Natural killer cell (primary cell): ENCODE results near the gene KIAA1614. TPM values are rescaled to one million over a fixed set of nuclear protein-coding genes. Genes with fewer than 3 reads are reported as not detected.
"Not testable (repeated sequence)": the region's sequence is repeated elsewhere in the genome, so short reads cannot be mapped to it uniquely, and the experiment has no call there.

Source experiments
- ATAC-seq, 3 donors: fragments of 150-1000 bp in 2 of 3; fragments of 200-7000 bp in 1 of 3; cut with Tn5 transposase; 1 replicate in 1 of 3; 2 replicates in 2 of 3; pipeline ENCODE4 v1.10.0; 2021; ENCODE audit warnings: mild to moderate bottlenecking in 2 of 3, moderate library complexity in 2 of 3
- DNase-seq, 2 donors: peaks; one replicate each; pipeline versions ENCODE4 v3.0.0 to v3.0.0-alpha.2; 2013 to 2021; ENCODE audit warnings: mixed read lengths in 1 of 2
- H3K27ac ChIP-seq: one replicate; pipeline ENCODE4 v1.5.1; 2013; ENCODE audit warnings: mild to moderate bottlenecking, low read length
- H3K27me3 ChIP-seq: one replicate; pipeline ENCODE4 v1.6.1; 2013; ENCODE audit warnings: low read length; ENCODE audit not compliant: control insufficient read depth, insufficient read depth
- H3K36me3 ChIP-seq: one replicate; pipeline ENCODE4 v1.6.1; 2013; ENCODE audit warnings: low read length; ENCODE audit not compliant: control insufficient read depth, insufficient read depth
- H3K4me1 ChIP-seq: one replicate; pipeline ENCODE4 v1.6.1; 2013; ENCODE audit warnings: low read length; ENCODE audit not compliant: control insufficient read depth, insufficient read depth
- H3K4me3 ChIP-seq: one replicate; pipeline ENCODE4 v1.5.1; 2013; ENCODE audit warnings: low read length
- H3K9me3 ChIP-seq: one replicate; pipeline ENCODE4 v1.6.1; 2013; ENCODE audit warnings: low read length; ENCODE audit not compliant: control insufficient read depth, insufficient read depth
- H3K27ac Mint-ChIP-seq, 2 donors: one replicate each; pipeline ENCODE4 v1.8.0; 2022; ENCODE audit warnings: mild to moderate bottlenecking in 2 of 2, mixed read lengths in 2 of 2, moderate library complexity in 1 of 2
- H3K27me3 Mint-ChIP-seq, 2 donors: one replicate each; pipeline ENCODE4 v1.8.0; 2022; ENCODE audit warnings: low read depth in 2 of 2, mixed read lengths in 2 of 2
- H3K36me3 Mint-ChIP-seq: one replicate; pipeline ENCODE4 v1.8.0; 2022; ENCODE audit warnings: mixed read lengths
- H3K4me1 Mint-ChIP-seq, 2 donors: one replicate each; pipeline ENCODE4 v1.8.0; 2022; ENCODE audit warnings: mixed read lengths in 2 of 2
- H3K4me3 Mint-ChIP-seq: one replicate; pipeline ENCODE4 v1.8.0; 2022; ENCODE audit warnings: mild to moderate bottlenecking, moderate library complexity, mixed read lengths
- H3K9me3 Mint-ChIP-seq, 2 donors: one replicate each; pipeline ENCODE4 v1.8.0; 2022; ENCODE audit warnings: mixed read lengths in 2 of 2
- WGBS: methylation state at CpG from one replicate; pipeline ENCODE4 v1.1.7; 2013; ENCODE audit warnings: missing lambda C conversion rate; ENCODE audit not compliant: insufficient coverage; 5-methylcytosine and 5-hydroxymethylcytosine counted together
- intact Hi-C: fragments of 100-400 bp; cut with micrococcal nuclease; formaldehyde crosslinking; loops from one replicate; pipeline ENCODE4 v1.14.2; 2022
- total RNA-seq, 4 donors: library from RNA; stranded (reverse); fragments of 120-200 nt in 1 of 4; gene quantifications; one replicate each; pipeline versions ENCODE4 v1.2.3 to v1.2.4, GENCODE V29; 2013 to 2022
- TF ChIP-seq, protein P1 (sequence below): fragments of 200-600 bp; IDR thresholded peaks from one replicate; pipeline ENCODE4 v1.8.0; 2022; ENCODE audit warnings: antibody characterized with exemption

KIAA1614 gene
- total RNA-seq, 3 donors from 2014 or later (not counting 1 experiment from before 2014, with no cell fraction given) = 0.09 to 0.80 (median 0.40) TPM

- intact Hi-C loops = loop anchor here (10.0 kb wide), 1 partner anchor 190 kb away; no protein-coding TSS in a partner anchor
- peak overlapping the region; percentile 70 for H3K4me3 Mint-ChIP-seq
- H3K36me3 Mint-ChIP-seq = no peaks in the 10 kb centered on the region
- DNase-seq = no peak
- peak overlapping the region in 1 of 2 donors; percentile 55 for H3K27ac Mint-ChIP-seq
- H3K27me3 Mint-ChIP-seq = no peaks in the 10 kb centered on the region
- peaks cover 5 to 11% of the 10 kb centered on the region in 2 donors for H3K4me1 Mint-ChIP-seq
- Histone ChIP-seq H3K36me3 (no peaks in the 10 kb centered on the region), H3K9me3 (no peaks in the 10 kb centered on the region), H3K4me1 (peaks cover 15% of the 10 kb centered on the region), H3K4me3 (no peak overlapping the region), H3K27ac (no peak overlapping the region), H3K27me3 (no peaks in the 10 kb centered on the region)
- TF ChIP-seq, protein P1, sequence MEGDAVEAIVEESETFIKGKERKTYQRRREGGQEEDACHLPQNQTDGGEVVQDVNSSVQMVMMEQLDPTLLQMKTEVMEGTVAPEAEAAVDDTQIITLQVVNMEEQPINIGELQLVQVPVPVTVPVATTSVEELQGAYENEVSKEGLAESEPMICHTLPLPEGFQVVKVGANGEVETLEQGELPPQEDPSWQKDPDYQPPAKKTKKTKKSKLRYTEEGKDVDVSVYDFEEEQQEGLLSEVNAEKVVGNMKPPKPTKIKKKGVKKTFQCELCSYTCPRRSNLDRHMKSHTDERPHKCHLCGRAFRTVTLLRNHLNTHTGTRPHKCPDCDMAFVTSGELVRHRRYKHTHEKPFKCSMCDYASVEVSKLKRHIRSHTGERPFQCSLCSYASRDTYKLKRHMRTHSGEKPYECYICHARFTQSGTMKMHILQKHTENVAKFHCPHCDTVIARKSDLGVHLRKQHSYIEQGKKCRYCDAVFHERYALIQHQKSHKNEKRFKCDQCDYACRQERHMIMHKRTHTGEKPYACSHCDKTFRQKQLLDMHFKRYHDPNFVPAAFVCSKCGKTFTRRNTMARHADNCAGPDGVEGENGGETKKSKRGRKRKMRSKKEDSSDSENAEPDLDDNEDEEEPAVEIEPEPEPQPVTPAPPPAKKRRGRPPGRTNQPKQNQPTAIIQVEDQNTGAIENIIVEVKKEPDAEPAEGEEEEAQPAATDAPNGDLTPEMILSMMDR = no peak
- no peaks in the 10 kb centered on the region for H3K9me3 Mint-ChIP-seq
- 95% methylated on average over 10 of the region's 10 CpGs for WGBS
- ATAC-seq = no peak
Observed at GRCh38 chr1:180954801-180955165, 42.1 kb downstream of the KIAA1614 start.

DNA sequence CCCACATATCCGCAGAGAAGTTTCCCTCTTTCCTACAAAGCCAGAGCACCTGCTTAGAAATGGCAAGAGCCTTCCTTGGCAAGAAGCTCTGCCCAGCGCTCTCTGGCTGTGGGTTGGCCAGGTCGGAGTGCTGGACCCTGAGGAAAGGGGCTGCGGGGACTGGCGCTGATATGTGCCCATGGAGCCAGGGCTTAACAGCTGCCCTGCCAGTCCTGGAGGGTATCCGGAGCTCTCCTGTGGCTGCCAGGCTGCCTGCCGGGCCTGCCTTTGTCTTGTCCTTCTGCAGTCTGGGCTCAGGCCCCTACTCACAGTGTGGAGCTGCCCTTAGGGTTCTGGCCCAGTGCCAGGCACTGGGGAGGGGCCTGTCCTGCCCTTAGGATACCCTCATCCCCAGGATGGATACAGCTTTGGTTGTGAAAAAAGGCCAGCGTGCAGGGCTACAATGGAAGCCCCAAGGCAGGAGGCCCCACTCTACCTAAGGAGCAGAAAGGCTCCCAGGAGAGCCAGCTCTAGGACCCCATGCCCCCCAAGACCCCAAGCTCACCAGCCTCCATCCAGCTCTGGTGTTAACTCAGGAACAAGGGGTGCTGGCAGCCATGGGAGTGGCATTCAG, 43.4 kb downstream of the KIAA1614 start:
- ATAC-seq (no peak), DNase-seq (no peak)
- WGBS = 95% methylated on average over 8 of the region's 8 CpGs
- no peaks in the 10 kb centered on the region for H3K36me3 ChIP-seq
- peaks cover 9% of the 10 kb centered on the region for H3K36me3 Mint-ChIP-seq
- H3K4me3 ChIP-seq = no peak overlapping the region
- no peaks in the 10 kb centered on the region for H3K9me3 Mint-ChIP-seq
- TF ChIP-seq, protein P1 = no peak
- no peaks in the 10 kb centered on the region for H3K27me3 ChIP-seq
- intact Hi-C loops = loop anchor here (10.0 kb wide), 1 partner anchor 189 kb away; no protein-coding TSS in a partner anchor
- H3K4me1 Mint-ChIP-seq = peaks cover 5 to 11% of the 10 kb centered on the region in 2 donors
- no peaks in the 10 kb centered on the region for H3K9me3 ChIP-seq
- peak overlapping the region in 1 of 2 donors; percentile 55 for H3K27ac Mint-ChIP-seq
- no peaks in the 10 kb centered on the region for H3K27me3 Mint-ChIP-seq
- H3K27ac ChIP-seq = no peak overlapping the region
- no peak overlapping the region for H3K4me3 Mint-ChIP-seq
- peaks cover 15% of the 10 kb centered on the region for H3K4me1 ChIP-seq

DNA sequence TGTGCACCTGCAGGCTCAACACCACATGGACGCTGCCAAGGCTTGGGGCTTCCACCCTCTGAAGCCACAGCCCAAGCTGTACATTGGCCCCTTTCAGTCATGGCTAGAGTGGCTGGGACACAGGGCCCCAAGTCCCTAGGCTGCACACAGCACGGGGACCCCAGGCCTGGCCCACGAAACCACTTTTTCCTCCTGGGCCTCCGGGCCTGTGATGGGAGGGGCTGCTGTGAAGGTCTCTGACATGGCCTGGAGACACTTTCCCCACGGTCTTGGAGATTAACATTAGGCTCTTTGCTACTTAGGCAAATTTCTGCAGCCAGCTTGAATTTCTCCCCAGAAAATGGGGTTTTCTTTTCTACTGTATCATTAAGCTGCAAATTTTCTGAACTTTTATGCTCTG, 46.9 kb downstream of the KIAA1614 start:
- H3K36me3 Mint-ChIP-seq, H3K4me1 Mint-ChIP-seq, H3K9me3 ChIP-seq, DNase-seq, H3K4me3 ChIP-seq, H3K4me3 Mint-ChIP-seq, H3K27me3 Mint-ChIP-seq, ATAC-seq, H3K36me3 ChIP-seq, H3K9me3 Mint-ChIP-seq, H3K27me3 ChIP-seq, H3K4me1 ChIP-seq, H3K27ac ChIP-seq, H3K27ac Mint-ChIP-seq: not testable (repeated sequence)
- intact Hi-C loops = loop anchor here (10.0 kb wide), 1 partner anchor 185 kb away; no protein-coding TSS in a partner anchor
- WGBS = 93% methylated on average over 5 of the region's 5 CpGs

- H3K36me3 Mint-ChIP-seq = peaks cover 9% of the 10 kb centered on the region
- intact Hi-C loops = no loop called here
- no peaks in the 10 kb centered on the region for H3K27me3 ChIP-seq
- WGBS = 95% methylated on average over 4 of the region's 4 CpGs
- H3K36me3 ChIP-seq = peaks cover 2% of the 10 kb centered on the region
- H3K9me3 ChIP-seq = no peaks in the 10 kb centered on the region
- TF ChIP-seq, protein P1 = no peak
- H3K4me3 Mint-ChIP-seq = no peak overlapping the region
- no peak for DNase-seq
- no peaks in the 10 kb centered on the region for H3K27me3 Mint-ChIP-seq
- no peaks in the 10 kb centered on the region for H3K4me1 ChIP-seq
- no peak overlapping the region for H3K27ac ChIP-seq
- H3K4me3 ChIP-seq = no peak overlapping the region
- no peak for ATAC-seq
- no peak overlapping the region for H3K27ac Mint-ChIP-seq
- H3K9me3 Mint-ChIP-seq = no peaks in the 10 kb centered on the region
- no peaks in the 10 kb centered on the region for H3K4me1 Mint-ChIP-seq
Observed at GRCh38 chr1:180961622-180962021, 48.9 kb downstream of the KIAA1614 start.
